Endothelial cell of umbilical vein (primary cell): ENCODE data around the gene ZNF783. TPM values are rescaled to one million over a fixed set of nuclear protein-coding genes. Genes with fewer than 3 reads are reported as not detected.

Source experiments
- BruUV-seq: library from RNA; stranded (reverse); fragments of 400-500 nt; replicated peaks from 2 replicates; lab custom pipeline; 2021; lab: Mats Ljungman, UMichigan
- CTCF ChIA-PET: fragments of 300-600, 350-600 bp; sonication (Branson Sonifier 250); formaldehyde crosslinking; loops from one replicate; lab custom pipeline; 2021; ENCODE audit warnings: antibody characterized with exemption, inconsistent platforms; lab: Charles Lee
- POLR2A ChIA-PET: fragments of 300-600, 350-600 bp; sonication (Branson Sonifier 250); formaldehyde crosslinking; loops from one replicate; lab custom pipeline; 2021; ENCODE audit warnings: antibody characterized with exemption, inconsistent platforms; lab: Charles Lee
- DNase-seq: peaks from one replicate; pipeline ENCODE4 v3.0.0-alpha.2; 2011; ENCODE audit warnings: low read depth, low spot score
- FAIRE-seq: peaks from 2 replicates; lab custom pipeline; 2011; peaks lifted over from hg19 to GRCh38; lab: Jason Lieb, UNC
- H2AFZ ChIP-seq: 2 replicates; pipeline ENCODE4 v1.6.0; 2012; ENCODE audit warnings: low read depth, low read length, control low read depth, inconsistent platforms
- H3K27ac ChIP-seq: 2 replicates; pipeline ENCODE4 v1.5.1; 2011; ENCODE audit warnings: low read depth, mild to moderate bottlenecking, control low read depth, low read length, moderate library complexity; ENCODE audit not compliant: insufficient read depth
- H3K27me3 ChIP-seq, 2 experiments: 2 replicates each; pipeline versions ENCODE4 v1.6.0 to v1.6.1; 2011; ENCODE audit warnings: low read length in 2 of 2, mixed read lengths in 1 of 2; ENCODE audit not compliant: control insufficient read depth in 2 of 2, insufficient read depth in 2 of 2
- H3K36me3 ChIP-seq, 2 experiments: 2 replicates in 1 of 2; 3 replicates in 1 of 2; pipeline ENCODE4 v1.5.1; 2011; ENCODE audit warnings: low read length in 2 of 2, mild to moderate bottlenecking in 1 of 2, moderate library complexity in 1 of 2; ENCODE audit not compliant: control insufficient read depth in 2 of 2, insufficient read depth in 2 of 2; ENCODE audit errors: extremely low read depth in 1 of 2
- H3K4me1 ChIP-seq: 3 replicates; pipeline ENCODE4 v1.5.1; 2011; ENCODE audit warnings: mild to moderate bottlenecking, low read length; ENCODE audit not compliant: control insufficient read depth, insufficient read depth; ENCODE audit errors: extremely low read depth
- H3K4me2 ChIP-seq: 2 replicates; pipeline ENCODE4 v1.6.1; 2011; ENCODE audit warnings: low read length, control low read depth, mixed read lengths; ENCODE audit not compliant: insufficient read depth
- H3K4me3 ChIP-seq, 3 experiments: fragments of 200-600 bp in 1 of 3; sonication (generic), shearing (Covaris generic) in 1 of 3; replicated peaks in 1 of 3; 2 replicates each; pipeline ENCODE4 v1.5.1; 2011 to 2016; ENCODE audit warnings: control low read depth in 3 of 3, low read length in 3 of 3, mild to moderate bottlenecking in 2 of 3, inconsistent platforms in 1 of 3, low read depth in 1 of 3, moderate library complexity in 1 of 3; ENCODE audit not compliant: insufficient read depth in 1 of 3
- H3K79me2 ChIP-seq: 2 replicates; pipeline ENCODE4 v1.6.0; 2012; ENCODE audit warnings: low read length, inconsistent platforms; ENCODE audit not compliant: control insufficient read depth, insufficient read depth
- H3K9ac ChIP-seq: replicated peaks from 2 replicates; pipeline ENCODE3; 2011; ENCODE audit warnings: low read length, control low read depth; ENCODE audit not compliant: insufficient read depth; ENCODE audit errors: extremely low read depth
- H3K9me1 ChIP-seq: replicated peaks from 3 replicates; pipeline ENCODE4 v1.6.0; 2011; ENCODE audit warnings: mild to moderate bottlenecking, low read length; ENCODE audit not compliant: control insufficient read depth, insufficient read depth; ENCODE audit errors: extremely low read depth
- H3K9me3 ChIP-seq: replicated peaks from 2 replicates; pipeline ENCODE4 v1.5.1; 2012; ENCODE audit warnings: low read length, inconsistent platforms; ENCODE audit not compliant: control insufficient read depth, insufficient read depth
- H4K20me1 ChIP-seq: replicated peaks from 2 replicates; pipeline ENCODE3; 2011; ENCODE audit warnings: mild to moderate bottlenecking, low read length; ENCODE audit not compliant: control insufficient read depth, insufficient read depth; ENCODE audit errors: extremely low read depth
- CTCF ChIP-seq, 2 donors: IDR thresholded peaks; 1 replicate in 1 of 2; 2 replicates in 1 of 2; pipeline ENCODE4 v1.5.1; 2011; ENCODE audit warnings: low read length in 2 of 2, mild to moderate bottlenecking in 2 of 2, moderate library complexity in 2 of 2, control low read depth in 1 of 2, inconsistent platforms in 1 of 2, low read depth in 1 of 2; ENCODE audit not compliant: insufficient read depth in 1 of 2; ENCODE audit errors: extremely low read depth in 1 of 2
- EZH2 ChIP-seq: IDR thresholded peaks from 2 replicates; pipeline ENCODE4 v1.6.1; 2012; ENCODE audit warnings: borderline replicate concordance, low read depth, mild to moderate bottlenecking, moderate library complexity, low read length, inconsistent platforms; ENCODE audit not compliant: severe bottlenecking
- FOS ChIP-seq: IDR thresholded peaks from 2 replicates; pipeline ENCODE4 v1.6.1; 2011; ENCODE audit warnings: mild to moderate bottlenecking, low read length, moderate library complexity, borderline replicate concordance; ENCODE audit not compliant: insufficient read depth
- GATA2 ChIP-seq: IDR thresholded peaks from 2 replicates; pipeline ENCODE4 v1.7.0; 2011; ENCODE audit warnings: low read depth, mild to moderate bottlenecking, moderate library complexity, mixed read lengths, low read length; ENCODE audit not compliant: insufficient read length, insufficient read depth
- JUN ChIP-seq: IDR thresholded peaks from 2 replicates; pipeline ENCODE4 v1.6.1; 2011; ENCODE audit warnings: borderline replicate concordance, low read depth; ENCODE audit not compliant: insufficient read length, insufficient read depth
- MAX ChIP-seq: IDR thresholded peaks from 2 replicates; pipeline ENCODE4 v1.6.1; 2011; ENCODE audit not compliant: insufficient read depth, insufficient read length
- MYC ChIP-seq: IDR thresholded peaks from one replicate; pipeline ENCODE4 v1.6.1; 2011; ENCODE audit warnings: mild to moderate bottlenecking, low read depth, low read length
- POLR2A ChIP-seq: IDR thresholded peaks from 2 replicates; pipeline ENCODE4 v1.6.1; 2012; ENCODE audit warnings: low read depth, mild to moderate bottlenecking, control low read depth, low read length
- POLR2AphosphoS5 ChIP-seq: IDR thresholded peaks from 2 replicates; pipeline ENCODE4 v1.6.1; 2012; ENCODE audit warnings: low read depth, mild to moderate bottlenecking, control low read depth, low read length, moderate library complexity; ENCODE audit not compliant: insufficient read depth
- dilution Hi-C: fragments of 300-500 bp; cut with MboI; formaldehyde crosslinking; loops from one replicate; pipeline ENCODE4 v1.15.0; 2019; ENCODE audit warnings: low sequenced_read_pairs; ENCODE audit not compliant: extremely low pct_ligation_motif_present
- intact Hi-C: fragments of 100-400 bp; cut with micrococcal nuclease; formaldehyde crosslinking; loops from one replicate; pipeline ENCODE4 v1.10.0; 2022
- polyA plus RNA-seq, 4 experiments: library from polyadenylated mRNA; depleted of rRNA in 3 of 4; stranded (reverse) in 3 of 4; unstranded in 1 of 4; fragments of >200 nt; gene quantifications; 2 replicates each; pipeline versions ENCODE4 v1.2.1 to v1.2.3, GENCODE V29; 2011 to 2012; ENCODE audit warnings: missing spikeins in 1 of 4
- total RNA-seq: library from RNA; stranded (reverse); gene quantifications from 2 replicates; pipeline ENCODE4 v1.2.3, GENCODE V29; 2021

ZNF783 gene
- total and polyA plus RNA-seq, 2 donors (not counting 3 experiments of a cell fraction or from before 2014, with no cell fraction given), result 7.3 to 9.8 TPM

- H4K20me1 ChIP-seq, result no peaks in the 10 kb centered on the region
- H3K9me1 ChIP-seq, result no peaks in the 10 kb centered on the region
- POLR2A ChIA-PET, result interaction anchor here (0.6 kb wide), 1 partner anchor 29 kb away, joined by 8 read pairs; no protein-coding TSS in a partner anchor
- H3K4me2 ChIP-seq, result no peak overlapping the region
- TF ChIP-seq CTCF (IDR thresholded peaks at IDR 0.05; ENCODE audit: extremely low read depth in 1 of 2, insufficient read depth in 1 of 2, low read depth in 1 of 2, low read length in 2 of 2) (no peak), GATA2 (no peak), FOS (no peak), MYC (no peak), EZH2 (no peak), MAX (no peak), POLR2A (no peak), POLR2AphosphoS5 (no peak), JUN (no peak)
- no peaks in the 10 kb centered on the region for H3K79me2 ChIP-seq
- no peak for FAIRE-seq
- H3K27me3 ChIP-seq, result no peaks in the 10 kb centered on the region
- H3K4me3 ChIP-seq, result no peak overlapping the region
- H3K9ac ChIP-seq, result no peak overlapping the region
- peaks cover 0 to 3% of the 10 kb centered on the region in 2 experiments for H3K36me3 ChIP-seq
- intact Hi-C loops (loop anchor here (10.0 kb wide), 1 partner anchor 335 kb away; no protein-coding TSS in a partner anchor), dilution Hi-C loops (no loop called here)
- no peaks in the 10 kb centered on the region for H3K9me3 ChIP-seq
- no TSS peak for BruUV-seq
- no peak overlapping the region for H2AFZ ChIP-seq
- H3K27ac ChIP-seq, result no peak overlapping the region
- DNase-seq, result no peak
- peaks cover 8% of the 10 kb centered on the region for H3K4me1 ChIP-seq
- CTCF ChIA-PET, result no interaction called here
Measured at GRCh38 chr7:149289856-149290255, 27.9 kb downstream of the ZNF783 start.
